Measurements from ENCODE around the gene IRAK2. TPM values are rescaled to one million over a fixed set of nuclear protein-coding genes. Genes with fewer than 3 reads are reported as not detected.
A peak's percentile ranks its signal among the peaks of the same experiment; 100 is the strongest.

Gene IRAK2
- total RNA-seq, 1 donor = 4.0 TPM

- Histone ChIP-seq H3K36me3 (ENCODE audit: insufficient read depth, low read length) (peaks cover 4% of the 10 kb centered on the region), H4K20me1 (ENCODE audit: insufficient read depth, low read length) (peaks cover 28% of the 10 kb centered on the region), H3K27me3 (ENCODE audit: insufficient read depth, low read length) (no peaks in the 10 kb centered on the region), H3K4me1 (ENCODE audit: insufficient read depth, low read length) (peaks cover 15% of the 10 kb centered on the region), H3K9me3 (ENCODE audit: low read depth, low read length) (peaks cover 3% of the 10 kb centered on the region), H3K79me2 (ENCODE audit: insufficient read depth, low read length) (peaks cover 45% of the 10 kb centered on the region), H2AFZ (ENCODE audit: low read length) (peak within 1 kb of the TSS; percentile 91), H3K4me2 (ENCODE audit: insufficient read depth, low read length) (peak within 1 kb of the TSS; percentile 94), H3K27ac (ENCODE audit: low read depth, low read length) (peak within 1 kb of the TSS; percentile 77), H3K4me3 (ENCODE audit: insufficient read depth, low read length) (peak within 1 kb of the TSS; percentile 95)
- TF ChIP-seq, protein P1, sequence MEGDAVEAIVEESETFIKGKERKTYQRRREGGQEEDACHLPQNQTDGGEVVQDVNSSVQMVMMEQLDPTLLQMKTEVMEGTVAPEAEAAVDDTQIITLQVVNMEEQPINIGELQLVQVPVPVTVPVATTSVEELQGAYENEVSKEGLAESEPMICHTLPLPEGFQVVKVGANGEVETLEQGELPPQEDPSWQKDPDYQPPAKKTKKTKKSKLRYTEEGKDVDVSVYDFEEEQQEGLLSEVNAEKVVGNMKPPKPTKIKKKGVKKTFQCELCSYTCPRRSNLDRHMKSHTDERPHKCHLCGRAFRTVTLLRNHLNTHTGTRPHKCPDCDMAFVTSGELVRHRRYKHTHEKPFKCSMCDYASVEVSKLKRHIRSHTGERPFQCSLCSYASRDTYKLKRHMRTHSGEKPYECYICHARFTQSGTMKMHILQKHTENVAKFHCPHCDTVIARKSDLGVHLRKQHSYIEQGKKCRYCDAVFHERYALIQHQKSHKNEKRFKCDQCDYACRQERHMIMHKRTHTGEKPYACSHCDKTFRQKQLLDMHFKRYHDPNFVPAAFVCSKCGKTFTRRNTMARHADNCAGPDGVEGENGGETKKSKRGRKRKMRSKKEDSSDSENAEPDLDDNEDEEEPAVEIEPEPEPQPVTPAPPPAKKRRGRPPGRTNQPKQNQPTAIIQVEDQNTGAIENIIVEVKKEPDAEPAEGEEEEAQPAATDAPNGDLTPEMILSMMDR (IDR thresholded peaks at IDR 0.05; ENCODE audit: extremely low read depth, low read depth, low read length) = no peak
- DNase-seq (ENCODE audit: insufficient read length, low spot score, missing footprints) = peak; percentile 99
These were observed 83.7 kb downstream of the IRAK2 start, which contains the start of gene TATDN2 for GRCh38 chr3:10248184-10248983. TATDN2 (plus strand) TSS chr3:10248459; CDS start chr3:10249201, 742 bp downstream.

- TF ChIP-seq, protein P1 (IDR thresholded peaks at IDR 0.05; ENCODE audit: extremely low read depth, low read depth, low read length) = no peak
- peaks cover 52% of the 10 kb centered on the region for H3K79me2 ChIP-seq (ENCODE audit: insufficient read depth, low read length)
These were observed 84.4 kb downstream of the IRAK2 start for GRCh38 chr3:10248984-10249748.

GRCh38 chr3:10249833-10250232 lies 85.1 kb downstream of the IRAK2 start:
- TF ChIP-seq, protein P1 (IDR thresholded peaks at IDR 0.05; ENCODE audit: extremely low read depth, low read depth, low read length) = no peak
- Histone ChIP-seq H3K9me3 (ENCODE audit: low read depth, low read length) (no peaks in the 10 kb centered on the region), H3K36me3 (ENCODE audit: insufficient read depth, low read length) (peaks cover 4% of the 10 kb centered on the region), H3K4me1 (ENCODE audit: insufficient read depth, low read length) (peaks cover 15% of the 10 kb centered on the region), H4K20me1 (ENCODE audit: insufficient read depth, low read length) (peaks cover 39% of the 10 kb centered on the region), H2AFZ (ENCODE audit: low read length) (peak overlapping the region; percentile 54), H3K4me2 (ENCODE audit: insufficient read depth, low read length) (peak overlapping the region; percentile 94), H3K4me3 (ENCODE audit: insufficient read depth, low read length) (peak overlapping the region; percentile 95), H3K79me2 (ENCODE audit: insufficient read depth, low read length) (peaks cover 59% of the 10 kb centered on the region), H3K27me3 (ENCODE audit: insufficient read depth, low read length) (no peaks in the 10 kb centered on the region), H3K27ac (ENCODE audit: low read depth, low read length) (peak overlapping the region; percentile 77)
- DNase-seq (ENCODE audit: insufficient read length, low spot score, missing footprints) = no peak

More at GRCh38 chr3:10248984-10249748, 84.4 kb downstream of the IRAK2 start:
- Histone ChIP-seq H4K20me1 (ENCODE audit: insufficient read depth, low read length) (peaks cover 36% of the 10 kb centered on the region), H3K4me3 (ENCODE audit: insufficient read depth, low read length) (peak overlapping the region; percentile 95), H3K4me1 (ENCODE audit: insufficient read depth, low read length) (peaks cover 15% of the 10 kb centered on the region), H2AFZ (ENCODE audit: low read length) (peak overlapping the region; percentile 78), H3K9me3 (ENCODE audit: low read depth, low read length) (peaks cover 3% of the 10 kb centered on the region), H3K27me3 (ENCODE audit: insufficient read depth, low read length) (no peaks in the 10 kb centered on the region), H3K36me3 (ENCODE audit: insufficient read depth, low read length) (peaks cover 4% of the 10 kb centered on the region), H3K4me2 (ENCODE audit: insufficient read depth, low read length) (peak overlapping the region; percentile 94), H3K27ac (ENCODE audit: low read depth, low read length) (peak overlapping the region; percentile 77)
- peak; percentile 90 for DNase-seq (ENCODE audit: insufficient read length, low spot score, missing footprints)

Data from osteoblast (primary cell).